ENCODE measurements around the gene PPIL1.

PPIL1 gene

GRCh38 chr6:36888654-36889481, 14.3 kb upstream of the PPIL1 start:
- DNase-seq (ENCODE audit: low read depth in 1 of 2, low spot score in 1 of 2), result no peak

GRCh38 chr6:36888115-36888643, 13.6 kb upstream of the PPIL1 start:
- DNase-seq (ENCODE audit: low read depth in 1 of 2, low spot score in 1 of 2), result no peak

- DNase-seq (ENCODE audit: low read depth in 1 of 2, low spot score in 1 of 2), result no peak
Measured at GRCh38 chr6:36886950-36887618, 12.5 kb upstream of the PPIL1 start.

GRCh38 chr6:36885461-36886401, 11.1 kb upstream of the PPIL1 start, which contains the start of gene C6orf89:
TSS of gene C6orf89 (plus strand) at chr6:36885952. CDS start at chr6:36899445, 13,493 bp downstream.
- peak; percentile 94 to 96 for DNase-seq (ENCODE audit: low read depth in 1 of 2, low spot score in 1 of 2)

- DNase-seq (ENCODE audit: low read depth in 1 of 2, low spot score in 1 of 2), result no peak
Measured at GRCh38 chr6:36884610-36885009, 10.0 kb upstream of the PPIL1 start.

GRCh38 chr6:36875250-36875633, 639 bp upstream of the PPIL1 start:
- no peak for DNase-seq (ENCODE audit: low read depth in 1 of 2, low spot score in 1 of 2)

- DNase-seq (ENCODE audit: low read depth in 1 of 2, low spot score in 1 of 2), result no peak
Measured at GRCh38 chr6:36873612-36874442, 776 bp downstream of the PPIL1 start.

- DNase-seq (ENCODE audit: low read depth in 1 of 2, low spot score in 1 of 2), result no peak
Measured at GRCh38 chr6:36873115-36873514, 1.5 kb downstream of the PPIL1 start.

- DNase-seq (ENCODE audit: low read depth in 1 of 2, low spot score in 1 of 2), result no peak
Measured at GRCh38 chr6:36871686-36872085, 2.9 kb downstream of the PPIL1 start.

- no peak for DNase-seq (ENCODE audit: low read depth in 1 of 2, low spot score in 1 of 2)
Measured at GRCh38 chr6:36867471-36868224, 7.0 kb downstream of the PPIL1 start.

- no peak for DNase-seq (ENCODE audit: low read depth in 1 of 2, low spot score in 1 of 2)
Measured at GRCh38 chr6:36865835-36866234, 8.8 kb downstream of the PPIL1 start.

- DNase-seq (ENCODE audit: low read depth in 1 of 2, low spot score in 1 of 2), result no peak
Measured at GRCh38 chr6:36863670-36864540, 10.7 kb downstream of the PPIL1 start.

- no peak for DNase-seq (ENCODE audit: low read depth in 1 of 2, low spot score in 1 of 2)
Measured at GRCh38 chr6:36862848-36863382, 11.7 kb downstream of the PPIL1 start.

GRCh38 chr6:36862164-36862847, 12.3 kb downstream of the PPIL1 start:
- DNase-seq (ENCODE audit: low read depth in 1 of 2, low spot score in 1 of 2), result no peak

GRCh38 chr6:36860126-36860525, 14.5 kb downstream of the PPIL1 start:
- DNase-seq (ENCODE audit: low read depth in 1 of 2, low spot score in 1 of 2), result no peak

GRCh38 chr6:36858407-36858981, 16.1 kb downstream of the PPIL1 start:
- DNase-seq (ENCODE audit: low read depth in 1 of 2, low spot score in 1 of 2), result no peak

- no peak for DNase-seq (ENCODE audit: low read depth in 1 of 2, low spot score in 1 of 2)
Measured at GRCh38 chr6:36857325-36857724, 17.3 kb downstream of the PPIL1 start.

All from activated T-helper 1 cell treated with anti-CD3 and anti-CD28 coated beads, Interleukin-2, amount 50 U/mL, for 16 hours (primary cell).